Globus pallidus (tissue), 1 donor: ENCODE results near the gene SDE2.
"Not testable (repeated sequence)": the region's sequence is repeated elsewhere in the genome, so short reads cannot be mapped to it uniquely, and the experiment has no call there.

Experiments
- DNase-seq: peaks from one replicate; pipeline ENCODE4 v3.0.0-alpha.2; 2015; ENCODE audit warnings: low spot score

Gene SDE2

DNA sequence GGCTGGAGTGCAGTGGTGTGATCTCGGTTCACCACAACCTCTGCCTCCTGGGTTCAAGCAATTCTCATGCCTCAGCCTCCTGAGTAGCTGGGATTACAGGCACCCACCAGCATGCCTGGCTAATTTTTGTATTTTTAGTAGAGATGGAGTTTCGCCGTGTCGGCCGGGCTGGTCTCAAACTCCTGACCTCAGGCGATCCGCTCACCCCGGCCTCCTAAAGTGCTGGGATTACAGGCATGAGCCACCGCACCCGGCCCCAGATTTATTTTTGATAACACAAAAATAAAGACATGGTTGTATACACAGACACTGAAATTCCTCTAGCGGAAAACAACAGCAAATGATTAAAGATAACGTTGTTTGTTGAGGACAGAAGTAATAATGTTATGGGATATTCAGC lies 24.0 kb downstream of the SDE2 start:
- not testable (repeated sequence) for DNase-seq

DNA sequence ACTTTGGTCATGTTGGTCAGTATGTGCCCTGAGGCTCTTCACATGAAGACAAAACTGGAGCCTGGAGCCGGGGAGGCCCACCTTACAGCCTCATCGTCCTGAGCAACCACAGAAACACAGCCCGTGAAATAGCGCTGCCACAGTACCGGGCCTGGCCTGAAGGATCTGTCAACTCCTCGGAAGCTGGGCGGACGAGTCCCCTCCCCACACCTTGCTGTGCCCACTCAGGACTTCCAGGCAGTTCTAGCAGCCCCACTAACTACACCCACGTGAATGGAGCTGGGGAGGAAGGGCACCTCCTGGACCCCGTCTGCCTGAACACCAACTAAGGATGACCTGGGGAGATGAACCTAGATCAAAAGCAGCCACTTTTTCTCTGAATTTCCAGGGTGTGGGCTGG lies 24.7 kb downstream of the SDE2 start:
- no peak for DNase-seq

DNA sequence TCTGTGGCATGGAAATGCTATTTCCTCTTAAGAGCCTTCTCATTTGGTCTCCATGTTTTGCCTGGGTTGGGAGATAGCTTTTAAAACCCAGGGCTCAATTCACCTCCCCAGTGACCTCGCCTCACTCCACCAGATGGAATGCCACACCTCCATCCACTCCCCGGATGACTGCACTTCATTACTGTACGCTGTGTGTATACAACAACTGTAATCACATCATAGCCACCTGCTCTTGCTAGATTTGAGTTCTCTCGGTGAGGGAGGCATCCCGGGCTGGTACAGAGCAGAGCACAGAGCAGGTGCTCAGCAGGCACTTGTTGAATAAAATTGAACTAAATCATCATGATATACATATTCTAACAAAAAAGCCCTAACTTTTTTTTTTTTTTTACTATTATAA lies 26.0 kb downstream of the SDE2 start:
- DNase-seq = no peak

DNA sequence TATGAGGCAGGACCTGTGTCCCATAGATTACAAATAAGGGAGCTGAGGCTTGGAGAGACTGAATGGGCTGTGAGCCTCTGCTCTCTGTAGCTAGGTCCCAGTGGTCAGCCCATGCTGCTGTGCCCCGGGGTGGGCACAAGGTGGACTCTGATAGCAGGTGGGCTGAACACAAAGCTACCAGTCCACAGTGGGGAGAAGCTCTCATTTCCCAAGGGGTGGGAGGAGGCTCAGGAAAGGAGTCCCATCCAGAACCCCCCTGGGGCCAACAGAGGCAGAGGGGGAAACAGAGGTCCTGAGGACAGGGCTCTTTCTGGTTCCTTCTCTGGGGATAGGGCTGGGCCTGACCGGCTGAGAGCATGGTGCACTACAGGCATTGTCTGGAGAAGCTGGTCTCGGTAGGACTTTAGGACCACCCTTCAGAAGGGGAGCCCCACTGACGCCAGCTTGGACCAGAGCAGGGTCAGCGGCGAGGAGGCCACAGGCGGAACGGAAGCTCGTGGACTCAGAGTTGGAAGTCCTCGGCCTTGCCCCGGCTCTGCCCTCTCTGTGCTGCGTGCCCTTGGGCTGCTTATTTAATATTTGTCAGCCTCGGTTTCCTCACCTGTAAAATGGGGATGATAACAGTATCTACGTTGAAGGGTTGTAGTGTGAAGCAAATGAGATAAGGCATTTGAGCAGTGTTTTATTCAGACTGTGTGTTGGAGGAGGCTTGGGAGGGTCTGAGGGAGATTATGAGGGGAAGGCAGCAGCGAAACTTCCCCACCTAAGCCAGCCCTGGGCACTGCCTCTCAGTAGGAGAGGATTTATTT lies 26.6 kb downstream of the SDE2 start:
- no peak for DNase-seq

DNA sequence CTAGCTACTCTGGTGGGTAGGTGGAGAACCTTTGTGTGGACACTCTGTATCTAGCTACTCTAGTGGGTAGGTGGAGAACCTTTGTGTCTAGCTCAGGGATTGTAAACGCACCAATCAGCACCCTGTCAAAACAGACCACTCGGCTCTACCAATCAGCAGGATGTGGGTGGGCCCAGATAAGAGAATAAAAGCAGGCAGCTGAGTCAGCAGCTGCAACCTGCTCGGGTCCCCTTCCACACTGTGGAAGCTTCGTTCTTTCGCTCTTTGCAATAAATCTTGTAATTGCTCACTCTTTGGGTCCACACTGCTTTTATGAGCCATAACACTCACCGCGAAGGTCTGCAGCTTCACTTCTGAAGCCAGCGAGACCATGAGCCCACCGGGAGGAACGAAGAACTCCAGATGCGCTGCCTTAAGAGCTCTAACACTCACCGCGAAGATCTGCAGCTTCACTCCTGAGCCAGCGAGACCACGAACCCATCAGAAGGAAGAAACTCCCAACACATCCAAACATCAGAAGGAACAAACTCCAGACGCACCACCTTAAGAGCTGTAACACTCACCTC lies 28.5 kb downstream of the SDE2 start:
- DNase-seq = not testable (repeated sequence)

DNA sequence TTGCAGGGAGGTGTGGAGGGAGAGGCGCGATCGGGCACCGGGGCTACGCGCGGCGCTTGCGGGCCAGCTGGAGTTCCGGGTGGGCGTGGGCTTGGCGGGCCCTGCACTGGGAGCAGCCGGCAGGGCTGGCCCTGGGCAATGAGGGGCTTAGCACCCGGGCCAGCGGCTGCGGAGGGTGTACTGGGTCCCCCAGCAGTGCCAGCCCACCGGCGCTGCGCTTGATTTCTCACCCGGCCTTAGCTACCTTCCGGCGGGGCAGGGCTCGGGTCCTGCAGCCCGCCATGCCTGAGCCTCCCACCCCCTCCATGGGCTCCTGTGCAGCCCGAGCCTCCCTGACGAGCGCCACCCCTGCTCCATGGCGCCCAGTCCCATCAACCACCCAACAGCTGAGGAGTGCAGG lies 29.4 kb downstream of the SDE2 start:
- not testable (repeated sequence) for DNase-seq

DNA sequence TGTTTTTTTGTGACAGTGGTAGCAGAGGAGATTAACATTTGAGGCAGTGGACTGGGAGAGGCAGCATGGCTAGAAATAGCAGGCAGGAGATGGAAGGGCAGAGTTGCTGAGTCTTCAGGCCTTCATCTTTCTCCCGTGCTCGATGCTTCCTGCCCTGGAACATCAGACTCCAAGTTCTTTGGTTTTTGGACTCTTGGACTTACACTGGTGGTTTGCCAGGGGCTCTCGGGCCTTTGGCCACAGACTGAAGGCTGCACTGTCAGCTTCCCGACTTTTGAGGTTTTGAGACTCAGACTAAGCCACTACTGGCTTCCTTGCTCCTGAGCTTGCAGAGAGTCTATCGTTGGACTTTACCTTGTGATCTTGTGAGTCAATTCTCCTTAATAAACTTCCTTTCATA lies 33.9 kb downstream of the SDE2 start:
- DNase-seq = no peak

DNA sequence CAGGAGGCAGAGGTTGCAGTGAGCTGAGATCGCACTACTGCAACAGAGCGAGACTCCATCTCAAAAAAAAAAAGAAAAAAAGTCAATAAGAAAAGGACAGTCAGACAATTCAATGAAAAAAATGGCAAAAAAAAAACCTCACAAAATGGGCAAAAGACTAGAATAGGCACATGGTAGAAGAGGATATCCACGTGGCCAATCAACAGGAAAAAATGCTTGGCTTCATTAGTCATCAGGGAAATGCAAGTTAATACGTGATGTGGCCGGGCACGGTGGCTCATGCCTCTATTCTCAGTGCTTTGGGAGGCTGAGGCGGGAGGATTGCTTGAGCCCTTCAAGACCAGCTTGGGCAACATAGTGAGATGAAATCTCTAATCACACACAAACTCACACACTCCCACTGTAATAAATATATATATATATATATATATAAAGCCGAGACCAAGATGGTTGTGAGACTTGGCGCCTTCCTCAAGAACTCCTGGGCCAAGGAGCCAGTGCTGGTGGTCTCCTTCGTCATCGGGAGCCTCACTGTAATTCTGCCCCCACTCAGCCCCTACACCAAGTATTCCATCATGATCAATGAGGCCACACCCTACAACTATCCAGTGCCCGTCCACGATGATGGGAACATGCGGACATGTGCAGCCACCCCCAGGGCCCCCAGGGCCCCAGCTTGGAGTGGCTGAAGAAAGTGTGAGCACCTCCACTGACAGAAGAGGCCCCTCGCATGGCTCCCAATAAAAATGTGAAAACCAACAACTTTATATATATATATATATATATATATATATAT lies 35.2 kb downstream of the SDE2 start:
- DNase-seq = no peak

DNA sequence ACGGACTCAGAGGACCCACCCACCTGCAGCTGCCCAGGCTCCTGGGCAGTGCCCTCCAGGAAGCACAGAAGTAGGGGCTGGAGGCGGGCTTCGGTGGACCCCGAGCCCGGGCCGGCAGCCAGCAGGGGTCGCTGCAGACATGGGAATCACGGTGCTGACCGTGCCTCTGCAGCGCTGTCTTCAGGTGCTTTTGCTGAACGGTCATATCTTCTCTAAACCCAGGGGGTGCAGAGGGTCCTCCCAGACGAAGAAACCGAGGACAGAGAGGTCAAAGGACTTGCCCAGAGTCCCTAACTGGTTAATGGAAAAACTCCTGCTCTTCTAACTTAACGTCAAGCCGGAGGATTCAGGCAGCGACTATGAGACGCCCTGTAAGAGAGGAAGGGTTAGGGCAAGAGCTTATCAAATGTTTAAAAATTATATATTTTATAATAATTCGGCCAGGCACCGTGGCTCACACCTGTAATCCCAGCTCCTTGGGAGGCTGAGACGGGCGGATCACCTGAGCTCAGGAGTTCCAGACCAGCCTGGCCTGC lies 36.6 kb downstream of the SDE2 start:
- DNase-seq = no peak

DNA sequence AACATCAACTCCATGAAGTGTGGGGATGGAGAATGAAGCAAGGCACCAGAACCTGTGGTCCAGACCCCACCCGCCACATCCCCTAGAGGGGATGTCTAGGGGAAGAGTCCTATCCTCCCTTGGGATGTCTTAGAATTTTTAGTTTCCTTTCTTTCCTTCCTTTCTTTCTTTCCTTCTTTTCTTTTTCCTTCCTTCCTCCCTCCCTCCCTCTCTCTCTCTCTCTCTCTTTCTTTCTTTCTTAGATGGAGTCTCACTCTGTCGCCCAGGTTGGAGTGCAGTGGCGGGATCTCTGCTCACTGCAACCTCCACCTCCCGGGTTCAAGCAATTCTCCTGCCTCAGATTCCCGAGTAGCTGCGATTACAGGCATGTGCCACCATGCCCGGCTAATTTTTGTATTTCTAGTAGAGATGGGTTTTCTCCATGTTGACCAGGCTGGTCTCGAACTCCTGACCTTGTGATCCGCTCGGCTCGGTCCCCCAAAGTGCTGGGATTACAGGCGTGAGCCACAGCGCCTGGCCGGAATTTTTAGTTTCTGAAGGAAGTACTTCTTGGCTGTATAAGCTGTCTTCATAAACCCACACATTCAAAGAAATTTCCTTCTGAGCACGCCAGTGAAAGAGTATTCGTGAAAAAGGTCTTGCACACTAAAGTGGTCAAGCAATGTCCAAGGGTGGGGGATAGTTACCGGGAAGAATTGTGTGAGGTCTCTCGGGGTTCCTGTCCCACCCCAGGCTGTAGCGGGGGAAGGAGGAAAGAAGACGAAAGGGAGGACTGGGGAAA lies 37.3 kb downstream of the SDE2 start:
- DNase-seq = no peak

DNA sequence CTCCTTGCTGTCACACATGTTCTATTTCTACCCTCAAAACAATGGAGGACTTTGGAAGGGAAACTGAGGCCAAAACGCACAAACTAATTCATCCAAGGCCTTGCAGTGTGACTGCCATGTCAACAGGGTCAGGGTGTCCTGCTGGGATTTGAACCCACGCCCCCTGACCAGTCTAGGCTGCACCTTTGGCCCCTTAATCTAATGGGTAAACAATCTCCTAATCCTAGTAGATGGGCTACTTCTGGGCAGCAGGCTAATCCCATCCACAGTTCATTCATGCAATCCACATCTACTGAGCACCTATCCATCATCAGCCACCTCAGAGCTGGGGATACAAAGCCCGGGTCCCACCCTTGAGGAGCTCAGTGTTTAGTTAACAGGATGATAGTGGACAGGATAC lies 41.1 kb downstream of the SDE2 start:
- no peak for DNase-seq

DNA sequence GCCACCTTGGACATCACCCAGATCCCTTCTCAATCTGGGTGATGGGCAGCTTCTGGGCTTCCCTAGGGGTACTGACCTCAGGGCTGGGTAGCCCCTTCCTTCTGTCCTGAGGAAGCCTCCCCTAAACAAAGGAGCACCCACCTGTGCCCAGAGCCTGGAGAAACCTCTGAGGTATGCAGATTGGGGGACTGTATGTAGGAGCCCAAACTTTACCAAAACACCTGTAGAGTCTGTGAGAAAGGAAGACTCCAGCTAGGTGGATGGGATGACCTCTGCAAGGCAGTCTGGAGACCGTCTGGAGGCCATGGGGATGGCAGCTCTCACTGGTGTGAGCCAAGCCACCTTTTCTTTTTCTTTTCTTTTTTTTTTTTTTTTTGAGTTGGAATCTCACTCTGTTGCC lies 44.4 kb downstream of the SDE2 start:
- no peak for DNase-seq

DNA sequence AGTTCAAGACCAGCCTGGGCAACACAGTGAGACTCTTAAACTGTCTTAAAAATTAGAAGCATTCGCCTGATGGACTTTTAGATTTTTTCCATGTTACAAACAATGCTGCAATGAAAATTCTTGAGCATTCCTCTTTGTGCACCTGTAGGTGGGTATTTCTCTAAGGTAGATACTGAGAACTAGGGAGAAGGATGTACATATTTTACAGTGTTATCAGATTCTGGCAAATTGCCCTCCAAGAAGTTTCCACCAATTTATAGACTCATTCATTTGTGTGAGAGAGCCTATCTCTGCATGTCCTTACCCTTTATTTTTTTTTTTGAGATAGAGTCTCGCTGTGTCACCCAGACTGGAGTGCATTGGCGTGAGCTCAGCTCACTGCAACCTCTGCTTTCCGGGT lies 45.8 kb downstream of the SDE2 start:
- DNase-seq = no peak

DNA sequence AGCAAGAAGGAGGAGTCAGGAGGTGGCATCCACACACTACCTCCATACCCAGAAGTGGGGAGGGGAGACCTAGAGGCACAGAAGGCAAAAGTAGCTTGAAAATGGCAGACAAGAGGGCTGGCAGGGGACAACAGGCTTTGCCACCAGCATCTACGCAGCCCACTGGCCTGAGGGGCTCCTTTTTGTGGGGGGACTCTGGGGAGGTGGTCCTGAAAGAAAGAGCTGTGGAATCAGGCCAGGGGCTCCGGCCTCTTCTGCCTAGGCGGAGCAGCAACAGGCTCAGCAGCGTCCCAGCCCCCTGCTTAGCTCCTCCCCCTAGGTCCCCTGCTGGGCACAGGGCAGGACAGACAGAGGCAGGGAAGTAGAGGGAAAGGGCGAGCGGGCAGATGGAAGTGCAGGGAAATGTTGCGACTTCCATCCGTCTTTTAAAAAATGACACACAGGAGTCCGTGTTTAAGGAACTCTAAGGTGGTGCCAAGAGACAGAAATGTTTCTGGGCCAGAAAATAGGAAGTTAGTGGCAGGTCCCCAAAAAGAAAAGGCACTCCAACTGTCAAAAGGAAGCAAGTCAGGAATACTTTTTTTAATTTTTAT lies 48.1 kb downstream of the SDE2 start:
- DNase-seq = no peak

DNA sequence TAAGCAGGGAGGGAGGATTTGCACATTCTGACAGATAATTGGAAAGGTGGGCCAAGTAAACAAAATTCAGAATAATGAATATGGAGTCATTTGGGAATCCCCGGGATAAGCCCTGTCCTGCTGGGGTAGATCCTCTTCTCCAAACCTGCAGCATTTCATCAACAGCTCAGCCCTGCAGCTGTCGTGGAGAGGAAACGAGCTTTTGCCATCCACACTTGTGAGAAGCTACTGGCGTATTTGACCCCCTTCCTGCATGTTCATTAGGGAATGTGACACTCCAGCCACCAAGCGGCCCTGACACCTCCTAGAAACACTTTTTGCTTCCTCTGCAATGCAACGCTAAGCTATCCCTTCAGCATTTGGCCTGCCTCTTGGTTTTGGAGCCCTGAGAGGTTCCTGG lies 50.1 kb downstream of the SDE2 start:
- DNase-seq = no peak

DNA sequence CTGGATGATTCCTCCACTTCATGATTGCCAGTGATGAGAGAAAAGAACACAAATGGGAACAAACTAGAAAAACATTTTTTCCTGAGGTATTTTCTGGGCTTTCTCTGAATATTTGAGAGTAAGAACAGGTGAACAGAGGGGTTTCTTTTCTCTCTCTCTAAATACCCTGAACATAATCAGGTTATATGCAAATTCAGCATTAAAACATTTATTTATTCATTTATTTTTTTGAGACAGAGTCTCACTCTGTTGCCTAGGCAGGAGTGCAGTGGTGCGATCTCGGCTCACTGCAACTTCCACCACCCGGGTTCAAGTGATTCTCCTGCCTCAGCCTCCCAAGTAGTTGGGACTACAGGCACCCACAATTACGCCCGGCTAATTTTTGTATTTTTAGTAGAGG lies 52.3 kb downstream of the SDE2 start:
- DNase-seq = no peak

DNA sequence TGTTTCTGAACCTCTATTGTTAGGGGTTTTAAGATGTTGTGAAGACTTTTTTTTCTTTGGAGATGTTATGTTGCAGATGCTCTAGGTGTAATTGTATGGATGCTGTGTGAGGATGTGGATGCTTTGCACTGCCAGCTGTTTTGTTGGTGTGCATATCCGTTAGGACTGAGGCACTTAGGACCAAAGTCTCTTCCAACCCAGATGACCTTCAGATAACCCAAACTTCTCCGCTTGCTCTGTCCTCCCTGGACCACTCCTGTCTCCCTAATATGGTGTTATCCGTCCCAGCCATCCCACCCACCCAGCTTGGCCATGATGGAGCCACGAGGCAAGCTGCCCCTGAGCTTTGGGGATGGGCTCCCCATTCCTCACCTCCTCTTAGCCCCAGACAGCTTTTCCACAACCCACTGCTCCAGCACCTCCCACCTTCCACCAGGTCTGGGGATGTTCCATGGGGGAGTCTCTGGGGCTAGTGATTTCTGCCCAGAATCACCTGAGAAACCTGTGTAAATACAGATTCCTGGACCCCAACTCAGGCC lies 53.0 kb downstream of the SDE2 start:
- no peak for DNase-seq

DNA sequence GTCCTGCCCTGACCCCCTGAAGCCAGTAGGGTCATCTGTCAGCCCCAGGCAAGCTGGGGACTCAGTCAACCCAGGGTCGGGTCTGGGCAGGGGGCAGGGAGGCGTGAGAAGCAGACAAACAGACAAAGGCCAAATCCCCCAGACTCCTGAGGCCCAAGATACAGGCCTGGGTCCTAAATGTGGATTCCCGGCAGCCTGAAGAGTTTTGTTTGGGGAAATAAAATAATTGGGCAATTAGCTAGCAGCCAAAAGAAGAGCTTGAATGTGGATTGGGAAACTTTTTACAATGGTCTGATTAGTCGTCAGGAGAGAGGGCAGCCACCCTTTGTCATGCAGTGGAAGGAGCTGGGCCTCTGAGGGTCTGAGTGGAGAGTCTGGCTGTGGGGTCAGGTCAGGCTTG lies 53.6 kb downstream of the SDE2 start:
- DNase-seq = no peak

DNA sequence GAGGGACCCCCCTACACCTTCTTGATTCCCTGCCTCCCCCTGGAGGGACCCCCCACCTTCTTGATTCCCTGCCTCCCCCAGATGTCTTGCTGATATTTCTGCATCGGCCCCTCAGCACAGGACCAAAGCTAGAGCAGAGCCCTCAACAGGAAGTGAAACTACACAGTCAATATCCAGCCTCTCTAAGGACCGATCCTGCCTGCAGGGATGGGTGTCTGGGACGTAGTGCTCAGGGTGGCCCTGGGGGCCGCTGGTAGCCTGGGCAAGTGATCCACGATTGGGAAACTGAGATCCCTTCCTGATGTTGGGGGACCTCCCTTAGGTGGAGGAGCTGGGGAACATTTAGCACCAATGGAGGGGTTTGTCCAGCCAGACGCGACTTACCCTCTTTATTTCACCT lies 54.2 kb downstream of the SDE2 start:
- DNase-seq = no peak

DNA sequence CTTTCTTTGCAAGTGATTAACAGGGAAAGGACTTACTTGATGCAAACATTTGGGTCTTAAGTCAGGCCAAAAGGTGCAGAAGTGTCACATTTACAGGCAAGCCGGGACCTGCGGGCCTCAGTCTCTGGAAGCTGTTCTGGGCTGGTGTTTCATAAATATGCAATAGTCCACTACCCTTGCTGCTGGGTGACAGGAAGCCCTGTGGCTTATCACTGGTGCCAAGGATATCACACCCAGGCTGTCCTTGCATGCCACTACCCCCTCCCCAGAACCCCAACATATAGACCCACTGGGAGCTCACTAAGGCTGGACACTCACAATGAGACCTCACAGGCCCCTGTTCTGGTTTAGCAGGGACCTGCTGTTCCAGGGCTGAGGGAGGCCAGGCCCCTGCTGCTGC lies 54.8 kb downstream of the SDE2 start:
- DNase-seq = no peak

DNA sequence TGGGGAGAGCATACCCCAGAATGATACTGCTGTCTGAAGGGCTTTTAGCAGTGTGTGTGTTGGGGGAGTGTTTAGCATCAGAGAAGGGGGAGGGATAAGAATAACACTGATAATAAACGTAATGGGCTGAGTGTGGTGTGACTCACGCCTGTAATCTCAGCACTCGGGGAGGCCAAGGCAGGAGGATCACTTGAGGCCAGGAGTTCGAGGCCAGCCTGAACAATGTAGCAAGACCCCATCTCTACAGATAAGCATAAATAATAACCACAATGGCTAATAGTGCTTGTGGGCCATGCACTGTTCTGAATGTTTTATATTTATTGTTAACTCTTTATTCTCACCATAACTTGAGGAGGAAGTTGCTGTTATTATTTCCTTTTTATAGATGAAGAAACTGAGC lies 55.6 kb downstream of the SDE2 start:
- DNase-seq = no peak

DNA sequence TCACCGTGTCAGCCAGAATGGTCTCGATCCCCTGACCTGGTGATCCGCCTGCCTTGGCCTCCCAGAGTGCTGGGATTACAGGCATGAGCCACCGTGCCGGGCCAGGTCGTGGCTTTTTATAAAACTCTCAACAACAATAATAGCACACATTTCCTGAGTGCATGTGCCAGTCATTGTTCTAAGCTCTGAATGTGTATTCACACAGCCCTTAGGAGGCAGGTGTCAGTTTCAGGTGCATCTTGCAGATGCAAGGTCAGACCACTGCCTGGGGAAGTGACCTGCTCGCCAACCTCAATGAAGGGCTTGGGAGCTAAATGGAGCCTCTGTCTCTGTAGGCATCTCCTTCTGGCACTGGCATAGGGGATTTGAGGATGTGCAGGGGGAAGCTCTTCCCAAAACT lies 56.6 kb downstream of the SDE2 start:
- no peak for DNase-seq
